CD4-positive, CD25-positive, alpha-beta regulatory T cell (primary cell): ENCODE measurements around the gene CMIP. TPM values are rescaled to one million over a fixed set of nuclear protein-coding genes. Genes with fewer than 3 reads are reported as not detected.
"Not testable (repeated sequence)": the region's sequence is repeated elsewhere in the genome, so short reads cannot be mapped to it uniquely, and the experiment has no call there.

Experiments used
- ATAC-seq, 2 donors: fragments of 150-1000 bp; cut with Tn5 transposase; one replicate each; pipeline ENCODE4 v1.10.0; 2021; ENCODE audit warnings: low read depth in 2 of 2, moderate number of reproducible peaks in 2 of 2, moderate library complexity in 1 of 2
- DNase-seq, 3 donors: peaks; one replicate each; pipeline versions ENCODE4 v3.0.0 to v3.0.0-alpha.2; 2012 to 2022; ENCODE audit warnings: mixed read lengths in 1 of 3
- H3K27ac ChIP-seq: one replicate; pipeline ENCODE4 v1.7.0; 2013; ENCODE audit warnings: mild to moderate bottlenecking, low read length; ENCODE audit not compliant: insufficient read depth, poor library complexity, severe bottlenecking
- H3K27me3 ChIP-seq: one replicate; pipeline ENCODE4 v1.7.0; 2013; ENCODE audit warnings: low read length; ENCODE audit not compliant: control insufficient read depth, insufficient read depth
- H3K36me3 ChIP-seq: one replicate; pipeline ENCODE4 v1.7.0; 2013; ENCODE audit warnings: mild to moderate bottlenecking, low read length, moderate library complexity; ENCODE audit not compliant: control insufficient read depth, insufficient read depth
- H3K4me1 ChIP-seq: 2 replicates; pipeline ENCODE4 v1.7.0; 2013; ENCODE audit warnings: mild to moderate bottlenecking, low read length; ENCODE audit not compliant: insufficient read depth, control insufficient read depth, poor library complexity, severe bottlenecking
- H3K4me3 ChIP-seq: one replicate; pipeline ENCODE4 v1.7.0; 2013; ENCODE audit warnings: low read depth, mild to moderate bottlenecking, low read length, moderate library complexity
- H3K9me3 ChIP-seq, 2 experiments: 1 replicate in 1 of 2; 2 replicates in 1 of 2; pipeline ENCODE4 v1.7.0; 2013; ENCODE audit warnings: low read length in 2 of 2, mild to moderate bottlenecking in 1 of 2, moderate library complexity in 1 of 2; ENCODE audit not compliant: control insufficient read depth in 2 of 2
- H3K27ac Mint-ChIP-seq, 3 donors: one replicate each; pipeline ENCODE4 v1.8.0; 2020 to 2022; ENCODE audit warnings: mild to moderate bottlenecking in 3 of 3, mixed read lengths in 3 of 3, moderate library complexity in 2 of 3
- H3K27me3 Mint-ChIP-seq: one replicate; pipeline ENCODE4 v1.8.0; 2022; ENCODE audit warnings: mild to moderate bottlenecking, mixed read lengths
- H3K36me3 Mint-ChIP-seq: one replicate; pipeline ENCODE4 v1.8.0; 2020; ENCODE audit warnings: mixed read lengths
- H3K4me1 Mint-ChIP-seq, 4 donors: one replicate each; pipeline ENCODE4 v1.8.0; 2020 to 2022; ENCODE audit warnings: mixed read lengths in 4 of 4, mild to moderate bottlenecking in 1 of 4
- H3K4me3 Mint-ChIP-seq, 4 donors: one replicate each; pipeline ENCODE4 v1.8.0; 2020 to 2022; ENCODE audit warnings: mild to moderate bottlenecking in 4 of 4, mixed read lengths in 4 of 4, moderate library complexity in 3 of 4
- H3K9me3 Mint-ChIP-seq, 7 donors: one replicate each; pipeline ENCODE4 v1.8.0; 2020 to 2022; ENCODE audit warnings: mixed read lengths in 7 of 7, mild to moderate bottlenecking in 3 of 7, moderate library complexity in 2 of 7
- polyA plus RNA-seq, 4 donors: library from polyadenylated mRNA; unstranded; fragments of 300-500 nt; fragmentation: Illumina TruSeq; gene quantifications; one replicate each; pipeline ENCODE4 v1.2.3, GENCODE V29; 2021
- total RNA-seq: library from RNA; stranded (reverse); gene quantifications from one replicate; pipeline ENCODE4 v1.2.3, GENCODE V29; 2022

CMIP gene
- total and polyA plus RNA-seq, 5 donors from 2014 or later = 0.21 to 49.7 (median 0.94) TPM

- H3K4me1 ChIP-seq = peaks cover 7% of the 10 kb centered on the region
- Mint-ChIP-seq H3K4me3 (no peak overlapping the region), H3K4me1 (peaks cover 0 to 10% (median 5%) of the 10 kb centered on the region in 4 donors), H3K27ac (no peak overlapping the region), H3K9me3 (no peaks in the 10 kb centered on the region), H3K27me3 (peaks cover 12% of the 10 kb centered on the region), H3K36me3 (no peaks in the 10 kb centered on the region)
- DNase-seq (no peak), ATAC-seq (no peak)
- H3K36me3 ChIP-seq = no peaks in the 10 kb centered on the region
- H3K4me3 ChIP-seq = no peak overlapping the region
- no peaks in the 10 kb centered on the region for H3K27me3 ChIP-seq
- no peak overlapping the region for H3K27ac ChIP-seq
- H3K9me3 ChIP-seq = no peaks in the 10 kb centered on the region
Measured at GRCh38 chr16:81740169-81740568, 295.6 kb downstream of the CMIP start.

- H3K9me3 Mint-ChIP-seq, DNase-seq, H3K4me3 ChIP-seq, H3K27ac Mint-ChIP-seq, H3K4me1 ChIP-seq, H3K9me3 ChIP-seq, ATAC-seq, H3K36me3 ChIP-seq, H3K4me3 Mint-ChIP-seq, H3K36me3 Mint-ChIP-seq, H3K27me3 ChIP-seq, H3K27ac ChIP-seq: not testable (repeated sequence)
- peaks cover 5 to 18% (median 12%) of the 10 kb centered on the region in 4 donors for H3K4me1 Mint-ChIP-seq
- peaks cover 22% of the 10 kb centered on the region for H3K27me3 Mint-ChIP-seq
Measured at GRCh38 chr16:81741430-81741770, 296.8 kb downstream of the CMIP start.

GRCh38 chr16:81744385-81744784 is 299.8 kb downstream of the CMIP start:
- DNase-seq (no peak), ATAC-seq (no peak)
- no peaks in the 10 kb centered on the region for H3K4me1 ChIP-seq
- Mint-ChIP-seq H3K9me3 (no peaks in the 10 kb centered on the region), H3K4me1 (peaks cover 6 to 13% (median 8%) of the 10 kb centered on the region in 4 donors), H3K27me3 (peaks cover 29% of the 10 kb centered on the region), H3K4me3 (peak overlapping the region in 1 of 4 donors; percentile 44), H3K36me3 (no peaks in the 10 kb centered on the region), H3K27ac (no peak overlapping the region)
- H3K9me3 ChIP-seq = no peaks in the 10 kb centered on the region
- no peak overlapping the region for H3K4me3 ChIP-seq
- no peaks in the 10 kb centered on the region for H3K36me3 ChIP-seq
- no peak overlapping the region for H3K27ac ChIP-seq
- H3K27me3 ChIP-seq = no peaks in the 10 kb centered on the region

- Mint-ChIP-seq H3K27ac (no peak overlapping the region), H3K4me1 (peaks cover 6 to 13% (median 8%) of the 10 kb centered on the region in 4 donors), H3K27me3 (peaks cover 34% of the 10 kb centered on the region), H3K4me3 (peak overlapping the region in 1 of 4 donors; percentile 44), H3K9me3 (no peaks in the 10 kb centered on the region), H3K36me3 (no peaks in the 10 kb centered on the region)
- Histone ChIP-seq H3K4me1 (no peaks in the 10 kb centered on the region), H3K36me3 (no peaks in the 10 kb centered on the region), H3K9me3 (no peaks in the 10 kb centered on the region), H3K4me3 (no peak overlapping the region), H3K27ac (no peak overlapping the region), H3K27me3 (no peaks in the 10 kb centered on the region)
- no peak for DNase-seq
- no peak for ATAC-seq
Measured at GRCh38 chr16:81744911-81745310, 300.3 kb downstream of the CMIP start.

GRCh38 chr16:81745704-81746558 is 301.3 kb downstream of the CMIP start:
- Histone ChIP-seq H3K27me3 (no peaks in the 10 kb centered on the region), H3K4me3 (peak overlapping the region; percentile 66), H3K36me3 (no peaks in the 10 kb centered on the region), H3K9me3 (no peaks in the 10 kb centered on the region), H3K4me1 (no peaks in the 10 kb centered on the region), H3K27ac (no peak overlapping the region)
- Mint-ChIP-seq H3K27me3 (peaks cover 40% of the 10 kb centered on the region), H3K36me3 (no peaks in the 10 kb centered on the region), H3K9me3 (no peaks in the 10 kb centered on the region), H3K27ac (peak overlapping the region; percentile 48 to 90 (median 81)), H3K4me3 (peak overlapping the region; percentile 57 to 89 (median 81)), H3K4me1 (peaks cover 6 to 13% (median 8%) of the 10 kb centered on the region in 4 donors)
- peak; percentile 61 to 81 (median 74) for DNase-seq
- ATAC-seq = peak; percentile 88 to 89

- H3K4me1 ChIP-seq = no peaks in the 10 kb centered on the region
- H3K27me3 Mint-ChIP-seq = peaks cover 45% of the 10 kb centered on the region
- ATAC-seq = no peak
- peak overlapping the region; percentile 66 for H3K4me3 ChIP-seq
- no peak for DNase-seq
- H3K9me3 Mint-ChIP-seq = peaks cover 0 to 2% (median 0%) of the 10 kb centered on the region in 7 donors
- no peaks in the 10 kb centered on the region for H3K36me3 Mint-ChIP-seq
- H3K4me1 Mint-ChIP-seq = peaks cover 6 to 13% (median 8%) of the 10 kb centered on the region in 4 donors
- H3K27ac Mint-ChIP-seq = peak overlapping the region; percentile 48 to 90 (median 81)
- H3K36me3 ChIP-seq = no peaks in the 10 kb centered on the region
- H3K27me3 ChIP-seq = no peaks in the 10 kb centered on the region
- no peaks in the 10 kb centered on the region for H3K9me3 ChIP-seq
- no peak overlapping the region for H3K27ac ChIP-seq
- peak overlapping the region; percentile 57 to 89 (median 81) for H3K4me3 Mint-ChIP-seq
Measured at GRCh38 chr16:81746566-81746965, 302.0 kb downstream of the CMIP start.

GRCh38 chr16:81748476-81749198 is 304.0 kb downstream of the CMIP start:
- Histone ChIP-seq H3K9me3 (no peaks in the 10 kb centered on the region), H3K27me3 (no peaks in the 10 kb centered on the region), H3K36me3 (no peaks in the 10 kb centered on the region), H3K4me3 (no peak overlapping the region), H3K4me1 (no peaks in the 10 kb centered on the region), H3K27ac (no peak overlapping the region)
- Mint-ChIP-seq H3K36me3 (no peaks in the 10 kb centered on the region), H3K9me3 (peaks cover 0 to 2% (median 0%) of the 10 kb centered on the region in 7 donors), H3K4me3 (no peak overlapping the region), H3K4me1 (peaks cover 6 to 13% (median 9%) of the 10 kb centered on the region in 4 donors), H3K27ac (peak overlapping the region in 1 of 3 donors; percentile 14), H3K27me3 (peaks cover 38% of the 10 kb centered on the region)
- ATAC-seq (no peak), DNase-seq (no peak)
